Bladder microvascular endothelial cell (primary cell): ENCODE data around the gene TLX2. TPM values are rescaled to one million over a fixed set of nuclear protein-coding genes. Genes with fewer than 3 reads are reported as not detected.

Source experiments
- total RNA-seq: library from RNA; depleted of rRNA; stranded (reverse); fragments of >200 nt; gene quantifications from 2 replicates; pipeline ENCODE4 v1.2.3, GENCODE V29; 2014

TLX2 gene
- total RNA-seq = not detected in 2 replicates

GRCh38 chr2:74514368-74515270, at the start of gene TLX2:
TSS of gene TLX2 (plus strand) at chr2:74514450. CDS start at chr2:74514807, 357 bp downstream.

GRCh38 chr2:74472086-74472944, 41.9 kb upstream of the TLX2 start, which contains the start of gene MRPL53:
TSS of gene MRPL53 (minus strand) at chr2:74472680. CDS start at chr2:74472660, 20 bp downstream.

GRCh38 chr2:74482801-74483674, 31.2 kb upstream of the TLX2 start, which contains the start of the genes CCDC142 and TTC31:
TSS of gene CCDC142 (minus strand) at chr2:74482998. CDS start at chr2:74482837, 161 bp downstream.
TSS of gene TTC31 (plus strand) at chr2:74483081. CDS start at chr2:74483096, 15 bp downstream.

GRCh38 chr2:74499267-74499939, 14.8 kb upstream of the TLX2 start, which contains the start of gene LBX2:
TSS of gene LBX2 (minus strand) at chr2:74499603. CDS start at chr2:74499537, 66 bp downstream.

GRCh38 chr2:74507145-74507925, 6.9 kb upstream of the TLX2 start, which contains the start of gene PCGF1:
TSS of gene PCGF1 (minus strand) at chr2:74507695. CDS start at chr2:74507668, 27 bp downstream.

GRCh38 chr2:74525717-74526648, 11.7 kb downstream of the TLX2 start, which contains the start of gene DQX1:
TSS of gene DQX1 (minus strand) at chr2:74526231. CDS start at chr2:74525729, 502 bp downstream.

GRCh38 chr2:74529357-74530238, 15.3 kb downstream of the TLX2 start, which contains the start of the genes AUP1 and HTRA2:
TSS of gene AUP1 (minus strand) at chr2:74529706. CDS start at chr2:74529629, 77 bp downstream.
TSS of gene HTRA2 (plus strand) at chr2:74529933. CDS start at chr2:74530007, 74 bp downstream.

GRCh38 chr2:74553892-74554819, 39.9 kb downstream of the TLX2 start, which contains the start of the genes DOK1 and LOXL3:
TSS of gene DOK1 (plus strand) at chr2:74554720. CDS start at chr2:74554755, 35 bp downstream.
TSS of gene LOXL3 (minus strand) at chr2:74553942. CDS start at chr2:74552634, 1,308 bp downstream.

Other genes starting within 250 kb of the TLX2 start
- gene SLC4A5, start 171.0 kb upstream of the TLX2 start, total RNA-seq = 0.38 TPM in 1 of 2 replicates, not detected in the other
- gene DCTN1, start 134.1 kb upstream of the TLX2 start, total RNA-seq = 101 and 183 TPM in 2 replicates
- gene C2orf81, start 92.8 kb upstream of the TLX2 start, total RNA-seq = 0.13 and 0.16 TPM in 2 replicates
- 23.2 and 38.9 TPM in 2 replicates for gene WDR54, start 92.7 kb upstream of the TLX2 start, total RNA-seq
- 3.2 and 30.9 TPM in 2 replicates for gene RTKN, start 72.5 kb upstream of the TLX2 start, total RNA-seq
- gene INO80B, start 59.4 kb upstream of the TLX2 start, total RNA-seq = 6.6 and 11.4 TPM in 2 replicates
- gene WBP1, start 56.0 kb upstream of the TLX2 start, total RNA-seq = 25.9 and 49.3 TPM in 2 replicates
- 46.6 and 63.2 TPM in 2 replicates for gene MOGS, start 49.1 kb upstream of the TLX2 start, total RNA-seq
- 36.4 and 43.2 TPM in 2 replicates for gene MRPL53, start 41.8 kb upstream of the TLX2 start, total RNA-seq
- 12.6 and 21.5 TPM in 2 replicates for gene CCDC142, start 31.5 kb upstream of the TLX2 start, total RNA-seq
- 6.0 and 12.3 TPM in 2 replicates for gene TTC31, start 31.4 kb upstream of the TLX2 start, total RNA-seq
- 1.3 and 1.9 TPM in 2 replicates for gene LBX2, start 14.8 kb upstream of the TLX2 start, total RNA-seq
- gene PCGF1, start 6.8 kb upstream of the TLX2 start, total RNA-seq = 9.7 and 12.0 TPM in 2 replicates
- 0.16 TPM in 1 of 2 replicates, not detected in the other for gene DQX1, start 11.8 kb downstream of the TLX2 start, total RNA-seq
- 92.4 and 104 TPM in 2 replicates for gene AUP1, start 15.3 kb downstream of the TLX2 start, total RNA-seq
- gene HTRA2, start 15.5 kb downstream of the TLX2 start, total RNA-seq = 38.4 and 43.9 TPM in 2 replicates
- 1.4 and 1.8 TPM in 2 replicates for gene LOXL3, start 39.5 kb downstream of the TLX2 start, total RNA-seq
- gene DOK1, start 40.3 kb downstream of the TLX2 start, total RNA-seq = 14.4 and 18.3 TPM in 2 replicates
- not detected in 2 replicates for gene M1AP, start 133.9 kb downstream of the TLX2 start, total RNA-seq
- 2.3 and 7.0 TPM in 2 replicates for gene SEMA4F, start 139.8 kb downstream of the TLX2 start, total RNA-seq